Measurements from ENCODE around the gene C16orf82. TPM values are rescaled to one million over a fixed set of nuclear protein-coding genes. Genes with fewer than 3 reads are reported as not detected.

Gene C16orf82
- total RNA-seq, 5 donors from 2014 or later (not counting 1 experiment from before 2014, with no cell fraction given): not detected

DNA sequence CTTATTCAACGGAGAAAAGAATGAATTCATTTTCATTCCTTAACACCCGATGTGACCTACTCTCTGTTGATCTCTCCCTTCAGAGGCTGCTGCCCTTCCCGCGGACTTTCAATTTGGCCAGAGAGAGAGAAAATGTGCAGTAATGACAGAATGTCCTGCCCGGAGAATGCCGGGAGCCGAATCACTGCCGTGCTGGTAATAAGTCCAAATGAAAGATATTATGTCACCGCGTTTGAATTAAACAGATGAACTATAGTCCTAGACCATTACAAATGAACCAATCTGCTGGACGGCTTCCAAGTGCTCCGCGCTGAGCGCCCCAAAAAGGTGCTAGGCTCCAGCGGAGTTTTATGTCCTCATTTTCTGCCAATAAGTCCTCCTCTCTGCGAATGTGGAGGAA lies 14.7 kb upstream of the C16orf82 start:
- 100% methylated on average over 2 of the region's 16 CpGs for WGBS (ENCODE audit: insufficient coverage)

GRCh38 chr16:27053996-27054395 lies 12.7 kb upstream of the C16orf82 start:
- H3K27me3 Mint-ChIP-seq: peaks cover 0 to 1% of the 10 kb centered on the region in 2 donors
- CTCF ChIA-PET: no interaction called here
- H3K4me3 Mint-ChIP-seq: no peak overlapping the region

More for the DNA sequence above, 14.7 kb upstream of the C16orf82 start:
- Histone ChIP-seq H3K36me3 (ENCODE audit: control insufficient read depth in 2 of 2, extremely low read depth in 1 of 2, insufficient read depth in 1 of 2, low read length in 1 of 2) (no peaks in the 10 kb centered on the region), H3K4me1 (ENCODE audit: control insufficient read depth in 1 of 2, extremely low read depth in 1 of 2, insufficient read depth in 2 of 2, low read length in 2 of 2) (no peaks in the 10 kb centered on the region), H3K27me3 (replicated peaks in 1 of 2; ENCODE audit: control insufficient read depth in 2 of 2, extremely low read depth in 1 of 2, insufficient read depth in 2 of 2, low read length in 1 of 2) (peaks cover 0 to 13% of the 10 kb centered on the region in 2 experiments), H3K4me3 (ENCODE audit: control insufficient read depth in 1 of 2, extremely low read depth in 1 of 2, low read length in 1 of 2) (no peak overlapping the region), H3K9me3 (no peaks in the 10 kb centered on the region), H3K27ac (ENCODE audit: low read length) (no peak overlapping the region)
- no peak overlapping the region for H3K4me3 Mint-ChIP-seq
- POLR2A ChIA-PET: no interaction called here
- H3K9me3 Mint-ChIP-seq: peaks cover 0 to 5% (median 0%) of the 10 kb centered on the region in 3 donors
- CTCF ChIA-PET: no interaction called here
- ATAC-seq (replicated peaks in 1 of 4) (no peak), DNase-seq (no peak)
- no peaks in the 10 kb centered on the region for H3K27me3 Mint-ChIP-seq
- no peaks in the 10 kb centered on the region for H3K36me3 Mint-ChIP-seq
- no peaks in the 10 kb centered on the region for H3K4me1 Mint-ChIP-seq
- no peak overlapping the region for H3K27ac Mint-ChIP-seq

GRCh38 chr16:27058299-27058698 lies 8.4 kb upstream of the C16orf82 start:
- Mint-ChIP-seq H3K27me3 (peaks cover 13 to 18% of the 10 kb centered on the region in 2 donors), H3K4me3 (no peak overlapping the region), H3K4me1 (no peaks in the 10 kb centered on the region), H3K27ac (no peak overlapping the region), H3K9me3 (peaks cover 0 to 5% (median 0%) of the 10 kb centered on the region in 3 donors), H3K36me3 (no peaks in the 10 kb centered on the region)
- CTCF ChIA-PET: no interaction called here
- H3K27ac ChIP-seq (ENCODE audit: low read length): no peak overlapping the region
- H3K9me3 ChIP-seq: no peaks in the 10 kb centered on the region
- ATAC-seq (replicated peaks in 1 of 4): no peak
- H3K27me3 ChIP-seq (replicated peaks in 1 of 2; ENCODE audit: control insufficient read depth in 2 of 2, extremely low read depth in 1 of 2, insufficient read depth in 2 of 2, low read length in 1 of 2): peaks cover 0 to 15% of the 10 kb centered on the region in 2 experiments
- H3K4me3 ChIP-seq (ENCODE audit: control insufficient read depth in 1 of 2, extremely low read depth in 1 of 2, low read length in 1 of 2): no peak overlapping the region
- no peaks in the 10 kb centered on the region for H3K4me1 ChIP-seq (ENCODE audit: control insufficient read depth in 1 of 2, extremely low read depth in 1 of 2, insufficient read depth in 2 of 2, low read length in 2 of 2)
- POLR2A ChIA-PET: no interaction called here
- H3K36me3 ChIP-seq (ENCODE audit: control insufficient read depth in 2 of 2, extremely low read depth in 1 of 2, insufficient read depth in 1 of 2, low read length in 1 of 2): no peaks in the 10 kb centered on the region
- WGBS (ENCODE audit: insufficient coverage): 73% methylated on average over 2 of the region's 3 CpGs
- no peak for DNase-seq

More at GRCh38 chr16:27053996-27054395, 12.7 kb upstream of the C16orf82 start:
- H3K36me3 ChIP-seq (ENCODE audit: control insufficient read depth in 2 of 2, extremely low read depth in 1 of 2, insufficient read depth in 1 of 2, low read length in 1 of 2): no peaks in the 10 kb centered on the region
- no peak for DNase-seq
- peaks cover 0 to 10% of the 10 kb centered on the region in 2 experiments for H3K27me3 ChIP-seq (replicated peaks in 1 of 2; ENCODE audit: control insufficient read depth in 2 of 2, extremely low read depth in 1 of 2, insufficient read depth in 2 of 2, low read length in 1 of 2)
- no peak overlapping the region for H3K27ac ChIP-seq (ENCODE audit: low read length)
- H3K9me3 ChIP-seq: no peaks in the 10 kb centered on the region
- no peaks in the 10 kb centered on the region for H3K36me3 Mint-ChIP-seq
- no peaks in the 10 kb centered on the region for H3K4me1 ChIP-seq (ENCODE audit: control insufficient read depth in 1 of 2, extremely low read depth in 1 of 2, insufficient read depth in 2 of 2, low read length in 2 of 2)
- no peak overlapping the region for H3K4me3 ChIP-seq (ENCODE audit: control insufficient read depth in 1 of 2, extremely low read depth in 1 of 2, low read length in 1 of 2)
- no peak for ATAC-seq (replicated peaks in 1 of 4)
- POLR2A ChIA-PET: no interaction called here
- peaks cover 0 to 5% (median 0%) of the 10 kb centered on the region in 3 donors for H3K9me3 Mint-ChIP-seq
- no peak overlapping the region for H3K27ac Mint-ChIP-seq
- H3K4me1 Mint-ChIP-seq: no peaks in the 10 kb centered on the region
- no CpG with 5 or more reads among the region's 3 CpGs for WGBS (ENCODE audit: insufficient coverage)

- no peak overlapping the region for H3K4me3 ChIP-seq (ENCODE audit: control insufficient read depth in 1 of 2, extremely low read depth in 1 of 2, low read length in 1 of 2)
- H3K27me3 Mint-ChIP-seq: peaks cover 5 to 12% of the 10 kb centered on the region in 2 donors
- no peak overlapping the region for H3K27ac ChIP-seq (ENCODE audit: low read length)
- H3K4me1 ChIP-seq (ENCODE audit: control insufficient read depth in 1 of 2, extremely low read depth in 1 of 2, insufficient read depth in 2 of 2, low read length in 2 of 2): no peaks in the 10 kb centered on the region
- no peaks in the 10 kb centered on the region for H3K36me3 ChIP-seq (ENCODE audit: control insufficient read depth in 2 of 2, extremely low read depth in 1 of 2, insufficient read depth in 1 of 2, low read length in 1 of 2)
- no peak overlapping the region for H3K4me3 Mint-ChIP-seq
- WGBS (ENCODE audit: insufficient coverage): 89% methylated on average over 2 of the region's 6 CpGs
- no peak overlapping the region for H3K27ac Mint-ChIP-seq
- peaks cover 0 to 34% of the 10 kb centered on the region in 2 experiments for H3K27me3 ChIP-seq (replicated peaks in 1 of 2; ENCODE audit: control insufficient read depth in 2 of 2, extremely low read depth in 1 of 2, insufficient read depth in 2 of 2, low read length in 1 of 2)
- no peaks in the 10 kb centered on the region for H3K4me1 Mint-ChIP-seq
- no peaks in the 10 kb centered on the region for H3K9me3 ChIP-seq
- CTCF ChIA-PET: no interaction called here
- no peak for DNase-seq
- ATAC-seq (replicated peaks in 1 of 4): no peak
- H3K36me3 Mint-ChIP-seq: no peaks in the 10 kb centered on the region
- POLR2A ChIA-PET: no interaction called here
- peaks cover under 1 to 4% (median under 1%) of the 10 kb centered on the region in 3 donors for H3K9me3 Mint-ChIP-seq
These were observed 4.0 kb downstream of the C16orf82 start for GRCh38 chr16:27070776-27071175.

DNA sequence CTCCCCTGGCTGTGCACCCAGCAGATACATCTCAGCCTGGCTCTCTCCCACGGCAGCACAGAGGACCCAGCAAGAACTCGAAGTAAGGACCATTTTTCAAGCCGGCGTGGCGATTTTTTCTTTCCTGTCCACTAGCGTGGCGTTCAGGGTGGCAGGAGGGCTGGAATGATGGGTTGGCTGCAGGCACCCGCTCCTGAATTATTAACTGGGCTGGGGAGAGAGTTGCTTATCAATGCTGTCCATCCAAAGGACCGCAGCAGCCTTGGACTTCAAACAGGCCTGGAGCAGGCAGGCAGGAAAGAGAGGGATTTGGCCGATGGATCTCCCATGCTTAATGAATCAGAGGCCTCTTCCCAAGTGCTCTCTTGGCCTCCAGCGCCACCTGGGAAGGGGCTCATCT lies 7.0 kb downstream of the C16orf82 start:
- H3K27me3 Mint-ChIP-seq: peaks cover 19 to 23% of the 10 kb centered on the region in 2 donors
- Histone ChIP-seq H3K4me1 (ENCODE audit: control insufficient read depth in 1 of 2, extremely low read depth in 1 of 2, insufficient read depth in 2 of 2, low read length in 2 of 2) (no peaks in the 10 kb centered on the region), H3K27ac (ENCODE audit: low read length) (no peak overlapping the region), H3K36me3 (ENCODE audit: control insufficient read depth in 2 of 2, extremely low read depth in 1 of 2, insufficient read depth in 1 of 2, low read length in 1 of 2) (no peaks in the 10 kb centered on the region), H3K9me3 (no peaks in the 10 kb centered on the region), H3K4me3 (ENCODE audit: control insufficient read depth in 1 of 2, extremely low read depth in 1 of 2, low read length in 1 of 2) (no peak overlapping the region), H3K27me3 (replicated peaks in 1 of 2; ENCODE audit: control insufficient read depth in 2 of 2, extremely low read depth in 1 of 2, insufficient read depth in 2 of 2, low read length in 1 of 2) (peaks cover 0 to 22% of the 10 kb centered on the region in 2 experiments)
- H3K4me3 Mint-ChIP-seq: no peak overlapping the region
- ChIA-PET CTCF (no interaction called here), POLR2A (no interaction called here)
- peaks cover 5 to 11% (median 7%) of the 10 kb centered on the region in 3 donors for H3K9me3 Mint-ChIP-seq
- no peaks in the 10 kb centered on the region for H3K4me1 Mint-ChIP-seq
- no peak overlapping the region for H3K27ac Mint-ChIP-seq
- H3K36me3 Mint-ChIP-seq: no peaks in the 10 kb centered on the region
- WGBS (ENCODE audit: insufficient coverage): 74% methylated on average over 5 of the region's 11 CpGs
- ATAC-seq (replicated peaks in 1 of 4) (no peak), DNase-seq (no peak)

DNA sequence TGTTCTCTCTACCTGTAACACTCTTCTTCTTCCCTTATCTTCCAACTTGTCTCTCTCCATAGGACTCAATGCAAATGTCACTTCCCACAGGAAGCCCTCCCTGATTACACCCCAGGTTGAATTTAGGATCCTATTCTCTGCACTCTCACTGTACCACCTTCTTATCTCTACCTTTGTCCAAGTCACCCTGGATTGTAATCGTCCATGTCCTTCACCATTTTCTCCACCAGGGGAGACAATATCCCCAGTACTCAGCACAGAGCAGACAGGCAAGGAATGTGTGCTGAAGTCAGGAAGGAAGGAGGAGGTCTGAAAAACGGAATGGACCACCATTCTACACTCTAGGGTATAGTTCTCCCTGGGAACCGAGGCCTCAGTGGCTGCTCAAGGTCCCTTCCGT lies 14.2 kb downstream of the C16orf82 start:
- H3K4me3 Mint-ChIP-seq: no peak overlapping the region
- H3K9me3 Mint-ChIP-seq: peaks cover 4 to 5% (median 5%) of the 10 kb centered on the region in 3 donors
- peaks cover 45 to 55% of the 10 kb centered on the region in 2 donors for H3K27me3 Mint-ChIP-seq
- Histone ChIP-seq H3K27ac (ENCODE audit: low read length) (no peak overlapping the region), H3K36me3 (ENCODE audit: control insufficient read depth in 2 of 2, extremely low read depth in 1 of 2, insufficient read depth in 1 of 2, low read length in 1 of 2) (no peaks in the 10 kb centered on the region), H3K27me3 (replicated peaks in 1 of 2; ENCODE audit: control insufficient read depth in 2 of 2, extremely low read depth in 1 of 2, insufficient read depth in 2 of 2, low read length in 1 of 2) (peaks cover 0 to 36% of the 10 kb centered on the region in 2 experiments), H3K9me3 (no peaks in the 10 kb centered on the region), H3K4me3 (ENCODE audit: control insufficient read depth in 1 of 2, extremely low read depth in 1 of 2, low read length in 1 of 2) (no peak overlapping the region), H3K4me1 (ENCODE audit: control insufficient read depth in 1 of 2, extremely low read depth in 1 of 2, insufficient read depth in 2 of 2, low read length in 2 of 2) (no peaks in the 10 kb centered on the region)
- ChIA-PET CTCF (no interaction called here), POLR2A (no interaction called here)
- ATAC-seq (replicated peaks in 1 of 4) (no peak), DNase-seq (peak in 1 of 35 experiments; percentile 20)
- H3K27ac Mint-ChIP-seq: no peak overlapping the region
- no peaks in the 10 kb centered on the region for H3K4me1 Mint-ChIP-seq
- 52% methylated on average over 2 of the region's 4 CpGs for WGBS (ENCODE audit: insufficient coverage)
- H3K36me3 Mint-ChIP-seq: no peaks in the 10 kb centered on the region

DNA sequence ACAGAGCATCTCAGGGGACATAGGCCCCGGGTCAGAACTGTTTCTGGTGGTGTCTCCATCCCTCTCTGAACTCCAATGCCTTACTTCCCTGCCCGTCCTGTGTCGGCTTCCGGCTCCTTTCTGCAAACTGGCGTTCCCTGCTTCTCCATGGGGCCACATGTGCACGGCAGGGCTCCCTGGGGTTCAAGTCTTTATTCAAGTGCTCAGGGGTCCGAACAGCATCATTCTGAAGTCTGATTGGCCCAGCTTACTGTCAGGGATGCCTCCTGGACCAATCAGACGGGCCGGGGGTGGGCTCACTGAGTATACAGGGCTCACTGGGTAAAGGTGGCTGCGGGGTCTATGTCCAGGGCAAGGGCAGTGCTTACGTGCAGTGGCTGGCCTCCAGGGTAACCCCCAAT lies 17.1 kb downstream of the C16orf82 start:
- Mint-ChIP-seq H3K4me3 (no peak overlapping the region), H3K9me3 (no peaks in the 10 kb centered on the region), H3K4me1 (no peaks in the 10 kb centered on the region), H3K27ac (no peak overlapping the region), H3K27me3 (peaks cover 41 to 47% of the 10 kb centered on the region in 2 donors), H3K36me3 (no peaks in the 10 kb centered on the region)
- Histone ChIP-seq H3K9me3 (no peaks in the 10 kb centered on the region), H3K4me1 (ENCODE audit: control insufficient read depth in 1 of 2, extremely low read depth in 1 of 2, insufficient read depth in 2 of 2, low read length in 2 of 2) (no peaks in the 10 kb centered on the region), H3K27me3 (replicated peaks in 1 of 2; ENCODE audit: control insufficient read depth in 2 of 2, extremely low read depth in 1 of 2, insufficient read depth in 2 of 2, low read length in 1 of 2) (peaks cover 0 to 47% of the 10 kb centered on the region in 2 experiments), H3K36me3 (ENCODE audit: control insufficient read depth in 2 of 2, extremely low read depth in 1 of 2, insufficient read depth in 1 of 2, low read length in 1 of 2) (no peaks in the 10 kb centered on the region), H3K27ac (ENCODE audit: low read length) (no peak overlapping the region), H3K4me3 (ENCODE audit: control insufficient read depth in 1 of 2, extremely low read depth in 1 of 2, low read length in 1 of 2) (no peak overlapping the region)
- POLR2A ChIA-PET: no interaction called here
- ATAC-seq (replicated peaks in 1 of 4) (no peak), DNase-seq (peak in 1 of 35 experiments; percentile 19)
- CTCF ChIA-PET: no interaction called here
- 45% methylated on average over 11 of the region's 11 CpGs for WGBS (ENCODE audit: insufficient coverage)
